CD14-positive monocyte (primary cell): ENCODE data around the gene ACTR6. TPM values are rescaled to one million over a fixed set of nuclear protein-coding genes. Genes with fewer than 3 reads are reported as not detected.

Source experiments
- DNase-seq, 3 donors: peaks; one replicate each; pipeline ENCODE4 v3.0.0-alpha.2; 2011 to 2022
- H2AFZ ChIP-seq: 2 replicates; pipeline ENCODE4 v1.6.0; 2012; ENCODE audit warnings: mild to moderate bottlenecking, low read depth, low read length, inconsistent platforms; ENCODE audit not compliant: insufficient read depth, poor library complexity, severe bottlenecking
- H3K27ac ChIP-seq, 2 donors: 1 replicate in 1 of 2; 2 replicates in 1 of 2; pipeline ENCODE4 v1.5.1; 2012 to 2013; ENCODE audit warnings: low read length in 2 of 2, control low read depth in 1 of 2, inconsistent platforms in 1 of 2, low read depth in 1 of 2, mild to moderate bottlenecking in 1 of 2
- H3K27me3 ChIP-seq, 2 donors: one replicate each; pipeline versions ENCODE4 v1.6.0 to v1.6.1; 2011 to 2013; ENCODE audit warnings: low read length in 2 of 2; ENCODE audit not compliant: control insufficient read depth in 2 of 2, insufficient read depth in 2 of 2
- H3K36me3 ChIP-seq, 2 donors: replicated peaks in 1 of 2; 1 replicate in 1 of 2; 2 replicates in 1 of 2; pipeline versions ENCODE4 v1.5.1 to v1.6.1; 2012 to 2013; ENCODE audit warnings: low read length in 2 of 2, control low read depth in 1 of 2, inconsistent platforms in 1 of 2, mild to moderate bottlenecking in 1 of 2; ENCODE audit not compliant: insufficient read depth in 2 of 2, control insufficient read depth in 1 of 2
- H3K4me1 ChIP-seq, 2 donors: 1 replicate in 1 of 2; 2 replicates in 1 of 2; pipeline versions ENCODE4 v1.5.1 to v1.6.1; 2012 to 2013; ENCODE audit warnings: low read length in 2 of 2, control low read depth in 1 of 2, inconsistent platforms in 1 of 2, mild to moderate bottlenecking in 1 of 2, moderate library complexity in 1 of 2; ENCODE audit not compliant: insufficient read depth in 2 of 2, control insufficient read depth in 1 of 2
- H3K4me2 ChIP-seq: replicated peaks from 2 replicates; pipeline ENCODE3; 2012; ENCODE audit warnings: low read length, moderate library complexity, mild to moderate bottlenecking; ENCODE audit not compliant: poor library complexity, severe bottlenecking; ENCODE audit errors: extremely low read depth
- H3K4me3 ChIP-seq, 3 experiments: fragments of 200-600 bp in 1 of 3; sonication (generic) in 1 of 3; replicated peaks in 1 of 3; 1 replicate in 2 of 3; 2 replicates in 1 of 3; pipeline ENCODE4 v1.5.1; 2011 to 2013; ENCODE audit warnings: low read length in 3 of 3, mild to moderate bottlenecking in 3 of 3, control low read depth in 2 of 3, low read depth in 2 of 3, inconsistent platforms in 1 of 3, moderate library complexity in 1 of 3
- H3K79me2 ChIP-seq: 2 replicates; pipeline ENCODE4 v1.6.0; 2012; ENCODE audit warnings: mild to moderate bottlenecking, control low read depth, inconsistent platforms, low read length, moderate library complexity; ENCODE audit not compliant: insufficient read depth
- H3K9ac ChIP-seq: 2 replicates; pipeline ENCODE4 v1.6.0; 2017; ENCODE audit warnings: low read length, mild to moderate bottlenecking; ENCODE audit not compliant: insufficient read depth, poor library complexity, severe bottlenecking
- H3K9me3 ChIP-seq, 2 donors: replicated peaks in 1 of 2; 1 replicate in 1 of 2; 2 replicates in 1 of 2; pipeline versions ENCODE4 v1.5.1 to v1.6.1; 2012 to 2013; ENCODE audit warnings: low read length in 2 of 2, control low read depth in 1 of 2; ENCODE audit not compliant: control insufficient read depth in 1 of 2, insufficient read depth in 1 of 2
- H4K20me1 ChIP-seq: 2 replicates; pipeline ENCODE4 v1.6.0; 2012; ENCODE audit warnings: mild to moderate bottlenecking, low read length, control low read depth, moderate library complexity; ENCODE audit not compliant: insufficient read depth
- H3K27ac Mint-ChIP-seq, 7 donors: one replicate each; pipeline ENCODE4 v1.8.0; 2020; ENCODE audit warnings: mild to moderate bottlenecking in 7 of 7, mixed read lengths in 7 of 7, moderate library complexity in 6 of 7, inconsistent platforms in 2 of 7
- H3K27me3 Mint-ChIP-seq, 3 donors: one replicate each; pipeline ENCODE4 v1.8.0; 2021 to 2022; ENCODE audit warnings: low read depth in 3 of 3, mild to moderate bottlenecking in 3 of 3, mixed read lengths in 3 of 3, moderate library complexity in 3 of 3, inconsistent platforms in 1 of 3
- H3K36me3 Mint-ChIP-seq, 2 donors: one replicate each; pipeline ENCODE4 v1.8.0; 2020; ENCODE audit warnings: mixed read lengths in 2 of 2, inconsistent platforms in 1 of 2, mild to moderate bottlenecking in 1 of 2
- H3K4me1 Mint-ChIP-seq: one replicate; pipeline ENCODE4 v1.8.0; 2020; ENCODE audit warnings: mild to moderate bottlenecking, mixed read lengths
- H3K4me3 Mint-ChIP-seq, 2 donors: one replicate each; pipeline ENCODE4 v1.8.0; 2020; ENCODE audit warnings: mild to moderate bottlenecking in 2 of 2, mixed read lengths in 2 of 2, moderate library complexity in 1 of 2
- H3K9me3 Mint-ChIP-seq, 7 donors: one replicate each; pipeline ENCODE4 v1.8.0; 2020 to 2022; ENCODE audit warnings: mixed read lengths in 7 of 7, mild to moderate bottlenecking in 6 of 7, moderate library complexity in 6 of 7, inconsistent platforms in 2 of 7
- CTCF ChIP-seq: fragments of 200-600 bp; IDR thresholded peaks from one replicate; pipeline ENCODE4 v1.8.0; 2022; ENCODE audit warnings: antibody characterized with exemption, mild to moderate bottlenecking
- WGBS: methylation state at CpG from one replicate; pipeline ENCODE4 v1.1.5; 2013; ENCODE audit warnings: missing lambda C conversion rate; ENCODE audit not compliant: insufficient coverage; 5-methylcytosine and 5-hydroxymethylcytosine counted together
- intact Hi-C, 2 donors: fragments of 100-400 bp; cut with micrococcal nuclease; formaldehyde crosslinking; loops; one replicate each; pipeline versions ENCODE4 v1.15.0 to v1.15.1; 2023
- polyA plus RNA-seq, 3 donors: library from polyadenylated mRNA; depleted of rRNA in 1 of 3; unstranded in 2 of 3; stranded (reverse) in 1 of 3; fragments of 300-500 nt in 2 of 3; fragments of >200 nt in 1 of 3; fragmentation: Illumina TruSeq in 2 of 3; gene quantifications; 1 replicate in 2 of 3; 2 replicates in 1 of 3; pipeline ENCODE4 v1.2.3, GENCODE V29; 2012 to 2021

ACTR6 gene
- polyA plus RNA-seq, 3 donors = 5.5 to 17.8 (median 16.2) TPM

GRCh38 chr12:100165356-100165755 lies 35.3 kb upstream of the ACTR6 start:
- WGBS = no CpG with 5 or more reads among the region's 3 CpGs
- no peak overlapping the region for H3K4me3 ChIP-seq

GRCh38 chr12:100166232-100166631 lies 34.4 kb upstream of the ACTR6 start:
- TF ChIP-seq CTCF = no peak
- Mint-ChIP-seq H3K4me1 (peaks cover 11% of the 10 kb centered on the region), H3K27me3 (peaks cover 2% of the 10 kb centered on the region in 3 donors), H3K27ac (no peak overlapping the region), H3K4me3 (no peak overlapping the region), H3K9me3 (peaks cover 0 to 3% (median 0%) of the 10 kb centered on the region in 7 donors), H3K36me3 (no peaks in the 10 kb centered on the region)
- H2AFZ ChIP-seq = no peak overlapping the region
- 97% methylated on average over 9 of the region's 10 CpGs for WGBS
- DNase-seq = no peak
- H3K4me2 ChIP-seq = no peak overlapping the region
- H3K27ac ChIP-seq = no peak overlapping the region
- no peak overlapping the region for H3K9ac ChIP-seq
- no peaks in the 10 kb centered on the region for H4K20me1 ChIP-seq
- no peaks in the 10 kb centered on the region for H3K9me3 ChIP-seq
- H3K4me1 ChIP-seq = peaks cover 9% of the 10 kb centered on the region in 2 donors
- H3K36me3 ChIP-seq = no peaks in the 10 kb centered on the region
- no peaks in the 10 kb centered on the region for H3K79me2 ChIP-seq
- H3K27me3 ChIP-seq = no peaks in the 10 kb centered on the region
- intact Hi-C loops = no loop called here
- no peak overlapping the region for H3K4me3 ChIP-seq

More at GRCh38 chr12:100165356-100165755, 35.3 kb upstream of the ACTR6 start:
- intact Hi-C loops = no loop called here
- no peaks in the 10 kb centered on the region for H4K20me1 ChIP-seq
- H3K4me3 Mint-ChIP-seq = no peak overlapping the region
- peaks cover 11% of the 10 kb centered on the region for H3K4me1 Mint-ChIP-seq
- no peaks in the 10 kb centered on the region for H3K36me3 Mint-ChIP-seq
- H3K9me3 ChIP-seq = no peaks in the 10 kb centered on the region
- DNase-seq = no peak
- no peak for TF ChIP-seq CTCF
- no peak overlapping the region for H3K27ac ChIP-seq
- no peak overlapping the region for H3K4me2 ChIP-seq
- no peaks in the 10 kb centered on the region for H3K27me3 ChIP-seq
- peaks cover 0 to 2% (median 0%) of the 10 kb centered on the region in 7 donors for H3K9me3 Mint-ChIP-seq
- no peaks in the 10 kb centered on the region for H3K36me3 ChIP-seq
- no peak overlapping the region for H3K9ac ChIP-seq
- H3K27ac Mint-ChIP-seq = no peak overlapping the region
- H3K27me3 Mint-ChIP-seq = peaks cover 2% of the 10 kb centered on the region in 3 donors
- peaks cover 9% of the 10 kb centered on the region in 2 donors for H3K4me1 ChIP-seq
- H3K79me2 ChIP-seq = no peaks in the 10 kb centered on the region
- H2AFZ ChIP-seq = no peak overlapping the region
